SH-SY5Y (cell line): ENCODE data around the gene KIF5A.

Experiments used
- GATA2 ChIP-seq: IDR thresholded peaks from 2 replicates; pipeline ENCODE4 v1.6.1; 2011; ENCODE audit warnings: mild to moderate bottlenecking, low read depth, low read length
- GATA3 ChIP-seq: IDR thresholded peaks from 2 replicates; pipeline ENCODE4 v1.6.1; 2011; ENCODE audit warnings: low read depth, mild to moderate bottlenecking, low read length, moderate library complexity

Gene KIF5A

DNA sequence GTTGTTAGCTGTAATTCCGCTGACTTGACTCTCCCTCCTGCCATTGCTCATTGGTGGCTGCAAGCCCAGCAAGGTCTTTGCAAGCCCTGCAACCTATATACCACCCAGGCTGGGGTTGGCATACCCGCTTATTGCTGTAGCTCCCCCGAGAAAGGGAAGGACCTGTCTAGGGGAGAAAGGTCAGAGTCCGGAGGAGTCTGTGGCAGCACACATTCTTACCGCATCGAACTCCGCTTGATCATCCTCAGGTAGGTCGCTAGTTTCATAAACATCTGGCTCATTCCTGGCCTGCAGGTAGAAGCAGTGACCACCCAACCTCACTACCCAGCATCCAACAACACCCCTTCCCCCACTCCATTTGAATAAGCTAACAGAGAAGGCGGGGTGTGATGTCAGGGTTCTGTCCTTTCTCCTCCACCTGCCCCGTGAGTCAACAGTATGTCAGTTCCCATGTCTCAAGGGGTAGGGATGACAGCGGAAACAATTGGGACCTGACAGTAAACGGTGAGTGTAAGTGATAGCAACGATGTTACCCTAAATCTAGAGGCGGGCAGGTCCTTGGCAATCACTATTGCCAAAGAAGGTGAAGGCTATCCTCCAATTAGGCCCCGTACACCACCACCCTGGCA is 3.9 kb upstream of the KIF5A start:
- no peak for TF ChIP-seq GATA2
- no peak for TF ChIP-seq GATA3

DNA sequence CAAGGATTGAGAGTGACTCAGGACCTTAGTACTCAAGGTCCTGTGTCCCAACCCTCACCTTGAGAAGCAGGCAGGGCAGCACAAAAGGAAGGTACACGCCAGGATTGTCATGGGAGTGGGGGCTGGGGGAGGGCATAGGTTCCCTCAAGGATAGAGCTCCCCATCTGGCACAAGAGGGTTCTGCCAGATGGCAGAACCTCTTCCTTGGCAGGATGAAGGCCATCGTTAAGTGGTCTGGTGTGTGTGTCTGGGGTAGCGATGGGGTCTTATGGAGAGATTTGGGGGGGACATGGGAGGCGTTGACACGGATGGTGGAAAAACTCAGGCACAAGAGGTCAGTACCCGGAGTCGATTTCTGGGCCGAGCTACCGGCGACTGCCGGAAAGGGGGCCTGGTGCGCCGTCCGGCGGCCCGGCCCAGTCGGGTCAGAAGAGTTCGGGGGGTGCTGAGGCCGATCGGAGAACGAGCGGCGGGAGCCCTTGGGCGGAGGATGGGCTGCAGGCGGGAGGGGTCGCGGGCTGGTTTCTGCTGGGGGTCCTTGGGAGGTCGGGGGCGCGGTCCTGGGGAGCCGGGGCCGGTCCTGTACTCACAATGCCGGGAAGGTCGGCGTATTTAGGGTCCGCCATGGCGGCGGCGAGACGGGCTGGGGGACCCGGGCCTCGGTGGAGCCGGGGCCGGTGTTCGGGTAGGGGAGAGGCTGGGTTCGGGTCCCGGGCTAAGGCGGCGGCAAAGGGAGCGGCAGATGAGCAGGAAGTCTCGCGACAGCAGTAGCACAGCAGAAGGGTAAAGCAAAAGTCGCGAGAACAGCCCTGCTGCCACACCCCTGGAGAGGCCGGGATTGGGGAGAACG is 3.2 kb upstream of the KIF5A start, which contains the start of gene DCTN2:
DCTN2 (minus strand) TSS at position 755 of the 850 bp plus-strand sequence; CDS start at position 626, 129 bp downstream.
- no peak for TF ChIP-seq GATA3
- no peak for TF ChIP-seq GATA2

DNA sequence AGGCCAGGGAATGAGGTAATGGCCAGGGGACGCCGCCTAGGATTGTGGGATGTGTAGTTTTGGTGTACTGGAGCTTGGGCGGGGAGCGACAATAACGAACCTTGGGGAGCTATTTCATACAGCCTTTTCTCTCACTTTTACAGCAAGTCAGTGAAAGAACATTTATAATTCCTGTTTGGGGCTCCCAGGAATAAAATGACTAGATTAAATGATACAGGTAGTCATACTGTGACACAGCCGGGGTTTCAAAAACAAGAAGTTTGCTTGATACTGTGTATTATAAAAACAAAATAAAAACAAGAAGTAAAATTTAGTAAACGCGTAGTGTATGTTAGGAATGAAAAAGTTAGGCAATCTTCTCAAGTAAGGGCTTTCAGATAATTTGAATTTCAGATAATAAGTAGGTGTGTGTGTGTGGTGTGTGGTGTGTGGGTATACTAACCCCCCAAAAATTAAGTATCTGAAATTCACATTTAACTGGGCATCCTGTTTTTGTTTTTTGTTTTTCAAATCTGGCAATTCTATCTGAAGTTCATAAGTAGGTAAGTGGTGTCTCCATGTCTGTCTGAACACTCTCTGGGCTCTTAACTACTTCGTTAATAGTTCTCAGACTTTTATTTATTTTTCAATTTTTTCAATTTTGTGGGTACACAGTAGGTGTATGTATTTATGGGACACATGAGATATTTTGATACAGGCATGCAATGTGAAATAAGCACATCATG is 2.4 kb upstream of the KIF5A start:
- TF ChIP-seq GATA3 (no peak), GATA2 (no peak)

DNA sequence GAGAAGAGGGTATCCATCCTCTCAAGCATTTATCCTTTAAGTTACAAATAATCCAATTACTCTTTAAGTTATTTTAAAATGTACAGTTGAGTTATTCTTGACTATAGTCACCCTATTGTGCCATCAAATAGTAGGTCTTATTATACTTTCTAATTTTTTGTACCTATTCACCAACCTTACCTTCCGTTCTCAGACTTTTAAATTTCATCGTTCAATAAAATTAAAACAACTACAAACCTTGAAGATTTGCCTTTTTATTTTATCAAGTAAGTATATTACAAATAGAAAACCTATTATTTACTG is 1.9 kb upstream of the KIF5A start:
- no peak for TF ChIP-seq GATA2
- TF ChIP-seq GATA3 = no peak

DNA sequence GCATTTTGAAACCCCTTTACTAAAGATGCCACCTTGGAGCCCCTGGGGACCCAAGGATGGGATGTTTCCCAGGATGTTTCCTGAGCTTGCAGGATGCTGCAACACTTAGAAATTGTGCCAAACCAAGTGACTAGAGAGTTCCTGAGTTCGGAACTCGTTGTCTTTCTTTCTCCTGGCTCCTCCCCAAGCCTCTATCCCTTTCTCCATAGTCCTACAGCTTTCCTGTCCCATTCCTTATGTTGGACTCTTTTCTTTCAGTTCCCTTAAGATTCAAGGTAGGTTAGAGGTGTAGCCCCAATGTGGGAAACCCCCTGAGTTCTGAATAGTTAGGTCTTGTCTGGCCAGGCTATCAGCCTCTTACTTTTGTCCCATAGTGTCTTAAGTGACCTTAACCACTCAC is 1.4 kb upstream of the KIF5A start:
- no peak for TF ChIP-seq GATA2
- TF ChIP-seq GATA3 = no peak

DNA sequence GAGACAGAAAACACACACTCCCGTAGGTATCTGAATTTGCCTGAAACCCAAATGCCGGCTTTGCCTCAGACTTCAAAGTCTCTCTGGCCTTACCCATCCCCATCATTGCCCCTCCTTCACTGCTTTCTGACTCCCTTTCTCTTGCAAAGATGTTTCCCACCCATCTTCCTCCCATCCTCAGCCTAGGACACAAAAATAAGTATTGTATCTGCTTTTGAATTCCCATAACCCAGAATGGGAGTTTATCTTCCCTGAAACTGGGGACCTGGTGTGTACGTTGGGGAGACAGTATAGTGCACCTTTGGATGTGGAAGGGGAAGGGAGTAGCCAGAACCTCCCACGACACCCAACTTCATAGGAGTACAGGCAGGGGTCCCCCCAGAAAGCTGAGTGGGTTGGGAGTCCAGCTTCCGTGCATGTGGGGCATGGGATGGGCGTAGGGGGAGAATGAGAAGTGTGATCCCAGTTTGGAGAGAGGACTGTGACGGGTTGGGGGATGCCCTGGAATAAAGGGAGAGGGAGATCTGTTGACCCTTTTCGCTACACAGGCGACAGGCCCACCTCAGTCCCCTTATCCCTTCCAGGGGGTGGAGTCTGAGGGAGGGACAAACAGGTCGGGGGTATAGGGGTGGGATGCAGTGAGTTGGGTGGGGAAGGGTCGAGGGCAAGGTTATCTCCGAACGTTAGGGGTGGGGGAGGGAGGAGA is 488 bp upstream of the KIF5A start:
- TF ChIP-seq GATA2 = no peak
- no peak for TF ChIP-seq GATA3

DNA sequence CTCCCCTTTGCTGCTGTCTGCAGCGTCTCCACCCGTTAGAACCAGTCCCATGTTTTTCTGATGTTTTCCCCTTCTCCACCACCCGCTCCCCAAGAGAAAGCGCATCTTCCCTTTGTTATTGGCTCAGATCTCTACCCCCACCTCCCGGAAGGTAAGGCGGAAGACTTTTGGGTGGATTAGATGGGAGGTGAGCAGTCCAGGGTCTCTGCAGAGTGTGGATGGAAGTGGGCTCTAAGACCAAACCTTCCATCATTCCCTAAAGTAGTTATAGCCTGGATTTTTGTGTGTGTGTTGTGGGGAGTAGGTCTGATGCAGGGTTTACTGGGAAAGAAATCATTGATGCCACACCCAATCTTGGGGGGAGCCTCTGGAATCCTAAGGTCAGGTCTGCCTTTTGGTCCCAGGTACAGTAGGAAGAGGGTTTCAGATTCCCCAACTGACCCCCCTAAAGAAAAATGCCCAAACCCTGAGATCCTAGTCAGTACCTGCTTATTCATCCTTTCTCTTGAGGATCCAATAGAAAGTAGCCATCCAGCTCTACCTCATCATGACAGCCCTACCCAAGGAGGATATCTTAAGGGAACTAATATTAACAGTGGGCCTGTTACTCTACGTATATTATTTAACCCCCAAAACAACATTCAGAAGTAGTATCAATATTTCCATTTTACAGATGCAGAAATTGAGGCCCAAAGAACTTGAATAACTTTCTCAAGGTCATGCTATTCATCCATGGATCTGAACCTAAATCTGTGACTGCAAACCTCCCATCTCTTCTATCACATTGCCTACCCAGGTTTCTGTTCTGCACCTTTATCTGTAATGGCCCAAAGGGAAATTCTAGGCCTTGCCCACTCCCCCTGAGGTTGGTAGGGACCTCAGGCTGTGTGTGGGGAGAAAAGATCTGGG is 1.1 kb downstream of the KIF5A start:
- no peak for TF ChIP-seq GATA3
- no peak for TF ChIP-seq GATA2

DNA sequence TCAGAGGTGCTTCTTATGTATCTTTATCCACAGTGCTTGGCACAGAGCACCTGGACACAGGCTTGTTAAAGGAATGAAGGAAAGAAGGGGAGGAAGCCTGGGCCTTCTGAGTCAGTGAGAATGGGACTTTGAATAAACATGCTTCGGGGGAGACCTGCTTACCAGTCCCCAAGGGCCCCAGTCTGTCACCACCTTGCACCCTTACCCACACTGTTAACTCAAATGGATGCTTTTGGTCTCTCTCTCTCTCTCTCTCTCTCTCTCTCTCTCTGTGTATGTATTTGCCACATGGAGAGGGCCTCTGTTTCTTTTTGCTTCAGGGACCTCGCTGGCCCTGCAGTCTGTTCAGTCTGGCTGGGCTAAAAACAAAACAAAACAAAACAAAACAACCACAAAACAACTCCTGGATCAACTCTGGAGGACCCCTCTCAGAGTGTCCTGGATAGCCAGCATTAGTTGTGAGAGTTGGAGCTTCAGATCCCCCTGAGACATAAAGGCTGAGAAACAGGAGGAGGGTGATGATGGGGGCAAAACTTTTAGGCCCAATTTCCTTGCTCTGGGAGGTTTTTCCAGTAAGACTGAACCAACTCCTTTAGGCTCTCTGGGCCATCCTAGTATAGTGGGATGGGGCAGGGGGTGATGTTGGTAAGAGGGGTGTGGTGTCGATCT is 1.9 kb downstream of the KIF5A start:
- TF ChIP-seq GATA2 (no peak), GATA3 (no peak)

DNA sequence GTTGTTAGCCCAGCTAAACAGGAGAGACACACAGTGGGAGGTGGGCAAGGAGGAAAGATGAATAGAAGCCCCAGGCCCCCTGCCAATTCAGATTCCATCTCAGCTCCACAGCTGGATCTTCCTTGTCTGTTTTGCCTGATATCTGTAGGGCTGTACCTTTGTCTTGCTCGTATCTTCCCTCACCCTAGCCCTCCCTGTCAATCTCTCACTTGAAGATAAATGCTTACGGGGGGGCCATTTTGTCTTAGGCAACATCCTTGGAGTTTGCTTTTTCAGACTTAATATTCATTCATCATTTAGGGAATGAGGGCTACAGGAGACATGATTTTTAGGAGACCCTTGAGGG is 2.4 kb downstream of the KIF5A start:
- TF ChIP-seq GATA3 (no peak), GATA2 (no peak)

DNA sequence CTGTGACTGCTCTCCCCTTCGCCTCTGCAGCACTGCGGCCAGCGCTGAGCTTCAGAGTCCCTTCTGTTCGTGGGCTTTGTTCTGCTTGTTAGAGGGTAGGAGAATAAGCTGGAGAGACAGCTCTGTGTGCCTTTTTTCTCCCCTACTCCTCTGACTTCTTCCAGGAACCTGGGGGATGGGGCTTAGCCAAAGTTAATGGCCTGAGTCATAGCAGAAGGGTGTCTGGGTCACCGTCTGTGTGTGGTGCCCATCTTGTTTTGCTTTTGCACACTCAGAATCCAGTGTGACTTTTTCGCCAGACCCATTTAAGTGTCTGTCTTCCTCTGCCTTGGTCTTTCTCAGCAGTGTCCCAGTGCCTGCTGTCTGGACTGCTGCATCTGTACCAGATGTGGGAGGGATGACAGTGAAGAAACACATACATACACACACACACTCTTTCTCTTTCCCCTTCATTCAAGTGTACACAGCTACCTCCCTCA is 3.0 kb downstream of the KIF5A start:
- no peak for TF ChIP-seq GATA3
- TF ChIP-seq GATA2 = no peak

DNA sequence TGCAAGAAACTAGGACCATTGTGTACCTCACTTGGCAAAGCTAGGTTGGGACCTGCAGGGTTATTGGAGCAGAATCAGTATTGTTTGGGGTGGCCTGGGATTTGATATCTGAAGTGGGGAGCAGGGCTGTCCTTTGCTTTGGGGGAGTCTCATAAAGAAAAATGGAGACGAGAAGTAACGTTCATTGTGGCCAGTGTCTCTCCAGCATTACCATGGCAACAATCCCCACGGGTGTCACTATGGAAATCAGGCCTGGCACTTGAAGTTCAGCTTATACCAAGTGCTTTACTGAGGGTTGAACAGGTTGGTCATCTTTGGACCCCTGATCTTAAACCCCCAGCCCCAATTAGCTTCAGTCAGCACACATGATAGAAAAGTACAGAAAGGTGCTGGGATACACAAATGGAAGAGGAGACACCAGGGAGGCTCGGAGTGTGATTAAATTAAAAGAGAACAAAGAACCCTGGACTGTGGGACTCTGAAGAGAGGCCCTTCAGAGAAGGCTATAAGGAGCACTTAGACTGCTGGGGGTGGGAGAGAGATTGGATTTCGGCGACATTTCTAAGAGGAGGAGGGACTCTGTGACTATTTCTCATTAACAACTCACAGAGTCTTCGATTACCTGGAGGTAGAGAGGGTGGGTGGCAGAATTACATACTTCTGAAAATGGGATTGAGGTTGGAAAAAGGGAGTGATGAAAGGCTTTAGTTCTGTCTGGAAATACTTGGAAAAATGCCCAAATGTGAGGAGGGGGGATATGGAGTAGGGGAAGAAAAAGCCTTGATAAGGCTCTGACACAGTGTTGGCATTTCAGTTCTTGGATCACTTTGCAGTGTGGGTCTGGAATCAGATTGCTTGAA is 3.7 kb downstream of the KIF5A start:
- no peak for TF ChIP-seq GATA2
- TF ChIP-seq GATA3 = no peak

DNA sequence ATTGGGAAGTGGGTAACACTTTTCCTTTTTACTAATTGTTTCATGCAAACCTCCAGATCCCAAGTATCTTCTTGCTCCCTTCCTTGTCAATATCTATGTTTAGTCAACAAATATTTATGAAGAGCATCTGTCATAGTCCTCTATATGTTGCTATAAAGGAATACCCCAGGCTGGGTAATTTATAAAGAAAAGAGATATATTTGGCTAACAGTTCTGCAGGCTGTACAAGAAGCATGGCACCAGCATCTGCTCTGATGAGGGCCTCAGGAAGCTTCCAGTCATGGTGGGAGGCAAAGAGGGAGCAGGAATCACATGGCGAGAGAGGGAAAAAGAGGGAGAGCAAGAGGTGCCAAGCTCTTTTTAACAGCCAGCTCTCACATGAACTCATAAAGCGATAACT is 4.6 kb downstream of the KIF5A start:
- TF ChIP-seq GATA3 = no peak
- TF ChIP-seq GATA2 = no peak
